GM21447 (cell line): ENCODE data around the gene PTCRA.
A peak's percentile ranks its signal among the peaks of the same experiment; 100 is the strongest.
"Not testable (repeated sequence)": the region's sequence is repeated elsewhere in the genome, so short reads cannot be mapped to it uniquely, and the experiment has no call there.

Experiments
- ATAC-seq: cut with Tn5 transposase; IDR thresholded peaks from one replicate; pipeline ENCODE4 v1.9.1; 2021; ENCODE audit not compliant: unreplicated experiment

Gene PTCRA

GRCh38 chr6:42902429-42903263 lies 13.2 kb upstream of the PTCRA start:
- ATAC-seq: not testable (repeated sequence)

GRCh38 chr6:42904467-42904866 lies 11.4 kb upstream of the PTCRA start:
- ATAC-seq: no peak

GRCh38 chr6:42907336-42907735 lies 8.5 kb upstream of the PTCRA start:
- no peak for ATAC-seq

GRCh38 chr6:42909835-42910234 lies 6.0 kb upstream of the PTCRA start:
- no peak for ATAC-seq

GRCh38 chr6:42911171-42912021 lies 4.5 kb upstream of the PTCRA start:
- ATAC-seq: no peak

GRCh38 chr6:42914546-42914945 lies 1.3 kb upstream of the PTCRA start:
- no peak for ATAC-seq

GRCh38 chr6:42916288-42916687 lies 435 bp downstream of the PTCRA start:
- ATAC-seq: no peak

GRCh38 chr6:42921801-42922200 lies 5.9 kb downstream of the PTCRA start:
- ATAC-seq: no peak

- no peak for ATAC-seq
These were observed 7.8 kb downstream of the PTCRA start for GRCh38 chr6:42923666-42924065.

- ATAC-seq: no peak
These were observed 9.5 kb downstream of the PTCRA start for GRCh38 chr6:42925248-42925857.

GRCh38 chr6:42928986-42929820 lies 13.3 kb downstream of the PTCRA start, which contains the start of gene CNPY3:
TSS of gene CNPY3 (plus strand) at chr6:42929480. CDS start at chr6:42929571, 91 bp downstream.
- ATAC-seq: peak; percentile 67

- ATAC-seq: peak; percentile 51
These were observed 14.0 kb downstream of the PTCRA start for GRCh38 chr6:42929821-42930360.

GRCh38 chr6:42932412-42932811 lies 16.6 kb downstream of the PTCRA start:
- no peak for ATAC-seq

GRCh38 chr6:42933205-42933604 lies 17.4 kb downstream of the PTCRA start:
- no peak for ATAC-seq

- ATAC-seq: no peak
These were observed 19.5 kb downstream of the PTCRA start for GRCh38 chr6:42935322-42935721.

- no peak for ATAC-seq
These were observed 20.5 kb downstream of the PTCRA start for GRCh38 chr6:42936398-42936797.

GRCh38 chr6:42937548-42938427 lies 21.9 kb downstream of the PTCRA start:
- no peak for ATAC-seq

GRCh38 chr6:42938428-42938796 lies 22.6 kb downstream of the PTCRA start:
- ATAC-seq: no peak
